ENCODE measurements around the gene UBE2M.
"Not testable (repeated sequence)": the region's sequence is repeated elsewhere in the genome, so short reads cannot be mapped to it uniquely, and the experiment has no call there.

Gene UBE2M

DNA sequence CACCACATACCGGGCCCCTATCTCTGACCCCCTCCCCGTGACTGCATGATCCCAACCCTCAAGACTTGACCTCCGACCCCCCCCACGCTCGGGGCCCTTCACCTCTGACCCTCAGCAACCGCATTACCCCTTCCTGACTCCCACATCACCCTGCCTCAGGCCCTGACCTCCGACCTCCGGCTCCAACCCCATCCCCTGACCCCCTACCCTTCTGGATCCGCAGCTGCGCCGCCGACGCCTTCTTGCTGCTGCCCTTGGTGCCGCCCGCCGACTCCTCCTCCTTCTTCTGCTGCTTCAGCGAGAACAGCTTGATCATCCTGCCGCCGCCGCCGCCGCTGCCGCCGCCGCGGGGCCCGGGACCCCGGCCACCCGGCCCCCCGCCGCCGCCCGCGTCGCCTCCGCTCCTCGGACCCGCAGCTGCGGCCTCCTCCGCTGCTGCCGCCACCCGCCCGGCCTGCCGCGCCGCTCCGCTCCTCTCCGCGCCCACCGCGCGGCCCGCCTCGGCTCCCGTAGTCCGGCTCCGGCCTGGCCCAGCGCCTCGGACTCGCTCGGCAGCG lies at the start of gene UBE2M:
UBE2M (minus strand) TSS at position 546 of the 557 bp plus-strand sequence; CDS start at position 316, 230 bp downstream.
- Histone ChIP-seq H3K4me1 (ENCODE audit: control insufficient read depth, insufficient read depth, low read length) (peaks cover 76% of the 10 kb centered on the region), H3K27ac (ENCODE audit: low read length) (peak within 1 kb of the TSS; percentile 99), H3K36me3 (ENCODE audit: control insufficient read depth in 2 of 2, insufficient read depth in 2 of 2, low read length in 2 of 2) (peaks cover 8 to 12% of the 10 kb centered on the region in 2 donors), H3K9ac (ENCODE audit: low read length in 2 of 2) (peak within 1 kb of the TSS; percentile 99 to 100), H3K9me3 (ENCODE audit: control insufficient read depth in 2 of 2, low read length in 2 of 2) (no peaks in the 10 kb centered on the region), H3K4me3 (ENCODE audit: low read length in 2 of 2) (peak within 1 kb of the TSS; percentile 96 to 97), H3K27me3 (ENCODE audit: control insufficient read depth in 1 of 2, insufficient read depth in 2 of 2, low read length in 2 of 2) (no peaks in the 10 kb centered on the region)

- not testable (repeated sequence) for H3K4me1 ChIP-seq (ENCODE audit: control insufficient read depth, insufficient read depth, low read length); H3K36me3 ChIP-seq (ENCODE audit: control insufficient read depth in 2 of 2, insufficient read depth in 2 of 2, low read length in 2 of 2); H3K27ac ChIP-seq (ENCODE audit: low read length); H3K9me3 ChIP-seq (ENCODE audit: control insufficient read depth in 2 of 2, low read length in 2 of 2); H3K4me3 ChIP-seq (ENCODE audit: low read length in 2 of 2); H3K9ac ChIP-seq (ENCODE audit: low read length in 2 of 2); H3K27me3 ChIP-seq (ENCODE audit: control insufficient read depth in 1 of 2, insufficient read depth in 2 of 2, low read length in 2 of 2)
These were observed 48.8 kb upstream of the UBE2M start for GRCh38 chr19:58607213-58607612.

DNA sequence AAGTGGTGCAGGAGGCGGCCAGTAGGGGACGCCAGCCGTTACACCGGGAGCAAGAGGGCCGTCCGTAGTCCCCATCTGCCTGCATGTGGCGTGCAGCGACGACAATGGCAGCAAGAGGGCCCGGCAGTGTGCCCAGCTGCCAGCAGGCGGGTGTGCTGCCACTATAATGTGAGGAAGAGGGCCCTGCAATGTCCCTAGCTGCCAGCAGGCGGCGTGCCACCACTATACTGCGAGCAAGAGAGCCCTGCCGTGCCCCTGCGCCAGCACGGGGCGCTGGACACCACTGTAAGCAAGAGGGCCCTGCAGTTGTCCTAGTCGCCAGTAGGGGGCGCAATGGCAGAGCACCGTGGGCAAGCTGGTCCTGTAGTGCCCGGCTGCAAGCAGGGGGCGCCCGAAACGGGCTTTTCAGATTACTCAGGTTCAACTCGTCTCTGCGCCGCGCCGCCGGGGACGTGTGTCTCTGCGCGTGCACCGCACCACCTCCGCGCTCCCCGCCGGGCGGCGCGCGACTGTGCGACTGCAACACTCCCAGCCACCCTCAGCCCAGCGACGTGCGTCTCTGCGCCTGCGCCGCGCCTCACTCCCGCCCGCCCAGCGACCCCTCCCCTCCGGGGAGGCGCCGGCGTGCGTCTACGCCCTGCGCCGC lies 48.0 kb upstream of the UBE2M start:
- H3K27ac ChIP-seq (ENCODE audit: low read length); H3K27me3 ChIP-seq (ENCODE audit: control insufficient read depth in 1 of 2, insufficient read depth in 2 of 2, low read length in 2 of 2); H3K9ac ChIP-seq (ENCODE audit: low read length in 2 of 2); H3K36me3 ChIP-seq (ENCODE audit: control insufficient read depth in 2 of 2, insufficient read depth in 2 of 2, low read length in 2 of 2); H3K4me3 ChIP-seq (ENCODE audit: low read length in 2 of 2); H3K4me1 ChIP-seq (ENCODE audit: control insufficient read depth, insufficient read depth, low read length); H3K9me3 ChIP-seq (ENCODE audit: control insufficient read depth in 2 of 2, low read length in 2 of 2): not testable (repeated sequence)

DNA sequence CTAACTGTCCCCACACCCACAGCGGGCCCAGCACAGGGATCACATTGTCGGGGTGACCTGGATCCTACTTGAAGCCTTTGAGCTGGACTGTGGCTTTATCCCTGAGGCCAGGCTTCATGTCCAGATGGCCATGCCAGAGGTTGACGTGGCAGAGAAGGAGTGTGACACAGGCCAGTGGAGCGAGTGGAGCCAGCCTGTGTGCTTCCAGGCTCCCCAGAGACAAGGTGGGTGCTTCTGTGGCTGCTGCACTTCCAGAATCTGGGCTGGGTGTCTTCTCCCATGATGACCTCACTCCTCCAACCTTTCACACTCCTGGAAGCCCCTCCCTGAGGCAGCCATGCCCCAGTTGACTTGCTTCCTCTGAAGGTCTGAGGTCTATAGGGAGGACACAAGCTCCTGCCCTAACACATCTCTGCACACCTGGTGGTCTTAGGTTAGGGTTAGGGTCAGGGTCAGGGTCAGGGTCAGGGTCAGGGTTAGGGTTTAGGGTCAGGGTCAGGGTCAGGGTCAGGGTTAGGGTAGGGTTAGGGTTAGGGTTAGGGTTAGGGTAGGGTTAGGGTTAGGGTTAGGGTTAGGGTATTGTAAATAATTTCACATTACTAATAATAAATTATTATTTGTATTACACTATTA lies 27.8 kb upstream of the UBE2M start:
- H3K4me3 ChIP-seq (ENCODE audit: low read length in 2 of 2), result no peak overlapping the region
- no peaks in the 10 kb centered on the region for H3K9me3 ChIP-seq (ENCODE audit: control insufficient read depth in 2 of 2, low read length in 2 of 2)
- H3K27me3 ChIP-seq (ENCODE audit: control insufficient read depth in 1 of 2, insufficient read depth in 2 of 2, low read length in 2 of 2), result no peaks in the 10 kb centered on the region
- peaks cover 9% of the 10 kb centered on the region for H3K4me1 ChIP-seq (ENCODE audit: control insufficient read depth, insufficient read depth, low read length)
- H3K36me3 ChIP-seq (ENCODE audit: control insufficient read depth in 2 of 2, insufficient read depth in 2 of 2, low read length in 2 of 2), result peaks cover 12 to 16% of the 10 kb centered on the region in 2 donors
- H3K9ac ChIP-seq (ENCODE audit: low read length in 2 of 2), result no peak overlapping the region
- no peak overlapping the region for H3K27ac ChIP-seq (ENCODE audit: low read length)

DNA sequence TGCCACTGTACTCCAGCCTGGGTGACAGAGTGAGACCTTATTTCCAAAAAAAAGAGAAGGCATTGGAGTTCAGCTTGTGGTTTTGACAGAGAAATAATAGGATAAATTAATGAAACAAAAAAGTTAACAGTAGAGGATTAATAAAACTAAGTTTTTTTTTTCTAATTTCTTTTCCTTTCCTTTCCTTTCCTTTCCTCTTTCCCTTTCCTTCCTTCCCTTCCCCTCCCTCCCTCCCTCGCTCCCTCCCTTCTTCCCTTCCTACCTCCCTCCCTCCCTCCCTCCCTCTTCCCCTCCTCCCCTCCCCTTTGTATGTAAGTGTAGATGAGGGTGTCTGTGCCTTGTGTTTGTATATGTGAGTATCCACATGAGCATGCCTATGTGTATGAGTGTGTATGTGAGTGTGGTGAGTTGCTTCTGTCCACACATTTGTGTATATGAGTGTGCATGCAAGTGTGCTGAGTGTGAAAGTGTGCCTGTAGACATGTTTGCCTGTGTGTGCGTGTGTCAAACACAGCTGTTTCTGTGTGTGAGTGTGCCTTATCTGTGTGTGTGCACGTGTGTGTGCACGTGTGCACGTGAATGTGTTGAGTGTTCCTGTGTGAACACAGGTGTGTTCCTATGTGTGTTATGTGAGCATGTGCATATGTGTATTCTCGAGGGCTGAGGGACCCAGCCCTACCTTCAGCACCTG lies 27.2 kb upstream of the UBE2M start:
- no peak overlapping the region for H3K4me3 ChIP-seq (ENCODE audit: low read length in 2 of 2)
- no peaks in the 10 kb centered on the region for H3K9me3 ChIP-seq (ENCODE audit: control insufficient read depth in 2 of 2, low read length in 2 of 2)
- no peak overlapping the region for H3K9ac ChIP-seq (ENCODE audit: low read length in 2 of 2)
- no peak overlapping the region for H3K27ac ChIP-seq (ENCODE audit: low read length)
- no peaks in the 10 kb centered on the region for H3K27me3 ChIP-seq (ENCODE audit: control insufficient read depth in 1 of 2, insufficient read depth in 2 of 2, low read length in 2 of 2)
- H3K36me3 ChIP-seq (ENCODE audit: control insufficient read depth in 2 of 2, insufficient read depth in 2 of 2, low read length in 2 of 2), result peaks cover 12 to 16% of the 10 kb centered on the region in 2 donors
- peaks cover 14% of the 10 kb centered on the region for H3K4me1 ChIP-seq (ENCODE audit: control insufficient read depth, insufficient read depth, low read length)

GRCh38 chr19:58584498-58585441 lies 26.4 kb upstream of the UBE2M start:
- Histone ChIP-seq H3K4me1 (ENCODE audit: control insufficient read depth, insufficient read depth, low read length) (peaks cover 14% of the 10 kb centered on the region), H3K4me3 (ENCODE audit: low read length in 2 of 2) (no peak overlapping the region), H3K27me3 (ENCODE audit: control insufficient read depth in 1 of 2, insufficient read depth in 2 of 2, low read length in 2 of 2) (no peaks in the 10 kb centered on the region), H3K9ac (ENCODE audit: low read length in 2 of 2) (no peak overlapping the region), H3K9me3 (ENCODE audit: control insufficient read depth in 2 of 2, low read length in 2 of 2) (no peaks in the 10 kb centered on the region), H3K27ac (ENCODE audit: low read length) (no peak overlapping the region), H3K36me3 (ENCODE audit: control insufficient read depth in 2 of 2, insufficient read depth in 2 of 2, low read length in 2 of 2) (peaks cover 12 to 16% of the 10 kb centered on the region in 2 donors)

GRCh38 chr19:58582985-58583384 lies 24.6 kb upstream of the UBE2M start:
- Histone ChIP-seq H3K27me3 (ENCODE audit: control insufficient read depth in 1 of 2, insufficient read depth in 2 of 2, low read length in 2 of 2) (no peaks in the 10 kb centered on the region), H3K9me3 (ENCODE audit: control insufficient read depth in 2 of 2, low read length in 2 of 2) (no peaks in the 10 kb centered on the region), H3K27ac (ENCODE audit: low read length) (no peak overlapping the region), H3K36me3 (ENCODE audit: control insufficient read depth in 2 of 2, insufficient read depth in 2 of 2, low read length in 2 of 2) (peaks cover 12 to 16% of the 10 kb centered on the region in 2 donors), H3K9ac (ENCODE audit: low read length in 2 of 2) (no peak overlapping the region), H3K4me1 (ENCODE audit: control insufficient read depth, insufficient read depth, low read length) (peaks cover 14% of the 10 kb centered on the region), H3K4me3 (ENCODE audit: low read length in 2 of 2) (no peak overlapping the region)

GRCh38 chr19:58581227-58582141 lies 23.1 kb upstream of the UBE2M start:
- Histone ChIP-seq H3K9ac (ENCODE audit: low read length in 2 of 2) (peak overlapping the region; percentile 61 to 79), H3K4me3 (ENCODE audit: low read length in 2 of 2) (peak overlapping the region in 1 of 2 donors; percentile 55), H3K9me3 (ENCODE audit: control insufficient read depth in 2 of 2, low read length in 2 of 2) (no peaks in the 10 kb centered on the region), H3K4me1 (ENCODE audit: control insufficient read depth, insufficient read depth, low read length) (peaks cover 17% of the 10 kb centered on the region), H3K36me3 (ENCODE audit: control insufficient read depth in 2 of 2, insufficient read depth in 2 of 2, low read length in 2 of 2) (peaks cover 12 to 16% of the 10 kb centered on the region in 2 donors), H3K27ac (ENCODE audit: low read length) (peak overlapping the region; percentile 76), H3K27me3 (ENCODE audit: control insufficient read depth in 1 of 2, insufficient read depth in 2 of 2, low read length in 2 of 2) (no peaks in the 10 kb centered on the region)

DNA sequence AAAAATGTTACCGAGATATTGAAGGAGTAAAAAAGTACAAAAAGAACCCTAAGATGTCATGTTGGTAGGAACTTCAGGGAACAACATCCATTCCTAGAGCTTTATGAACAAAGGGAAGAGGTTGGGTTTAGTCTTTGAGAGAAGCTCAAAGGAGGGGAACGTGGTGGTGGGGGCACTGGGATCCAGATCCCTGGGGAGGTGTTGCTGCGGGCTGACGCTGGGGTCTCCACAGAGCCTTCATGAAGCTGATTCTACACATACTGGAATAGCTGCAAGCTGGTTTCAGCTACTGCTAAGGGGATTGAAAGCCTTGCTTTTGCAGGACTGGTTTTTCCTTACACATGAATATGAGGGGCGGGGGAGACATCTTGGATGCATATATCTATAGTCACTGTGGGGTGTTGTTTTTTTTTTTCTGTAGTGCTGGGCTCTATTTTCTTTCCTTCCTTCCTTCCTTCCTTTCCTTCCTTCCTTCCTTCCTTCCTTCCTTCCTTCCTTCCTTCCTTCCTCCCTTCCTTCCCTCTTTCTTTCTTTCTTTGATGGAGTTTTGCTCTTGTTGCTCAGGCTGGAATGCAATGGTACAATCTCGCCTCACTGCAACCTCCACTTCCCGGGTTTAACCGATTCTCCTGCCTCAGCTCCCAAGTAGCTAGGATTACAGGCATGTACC lies 21.2 kb upstream of the UBE2M start:
- Histone ChIP-seq H3K27ac (ENCODE audit: low read length) (peak overlapping the region; percentile 76), H3K27me3 (ENCODE audit: control insufficient read depth in 1 of 2, insufficient read depth in 2 of 2, low read length in 2 of 2) (no peaks in the 10 kb centered on the region), H3K9me3 (ENCODE audit: control insufficient read depth in 2 of 2, low read length in 2 of 2) (no peaks in the 10 kb centered on the region), H3K36me3 (ENCODE audit: control insufficient read depth in 2 of 2, insufficient read depth in 2 of 2, low read length in 2 of 2) (peaks cover 5 to 16% of the 10 kb centered on the region in 2 donors), H3K4me3 (ENCODE audit: low read length in 2 of 2) (no peak overlapping the region), H3K9ac (ENCODE audit: low read length in 2 of 2) (no peak overlapping the region), H3K4me1 (ENCODE audit: control insufficient read depth, insufficient read depth, low read length) (peaks cover 24% of the 10 kb centered on the region)
